DOHH2 (cell line): Measurements from ENCODE around the gene CDK6.
"Not testable (repeated sequence)": the region's sequence is repeated elsewhere in the genome, so short reads cannot be mapped to it uniquely, and the experiment has no call there.

Experiments used
- H3F3A ChIP-seq: fragments of 200-600 bp; sonication (generic), shearing (Covaris generic); 2 replicates; pipeline ENCODE4 v1.6.0; 2016; ENCODE audit warnings: antibody characterized with exemption, mild to moderate bottlenecking; ENCODE audit not compliant: control insufficient read depth, insufficient read depth
- H3K27ac ChIP-seq: fragments of 200-600 bp; sonication (generic); 2 replicates; pipeline ENCODE4 v1.5.1; 2014; ENCODE audit warnings: low read depth, mild to moderate bottlenecking, low read length, moderate library complexity
- H3K27me3 ChIP-seq: fragments of 200-600 bp; sonication (generic); 2 replicates; pipeline ENCODE4 v1.6.1; 2014; ENCODE audit warnings: mild to moderate bottlenecking, low read length, mixed read lengths; ENCODE audit not compliant: control insufficient read depth
- H3K36me3 ChIP-seq: fragments of 200-600 bp; sonication (generic); 2 replicates; pipeline ENCODE4 v1.6.1; 2014; ENCODE audit warnings: mild to moderate bottlenecking, low read length, moderate library complexity, mixed read lengths; ENCODE audit not compliant: control insufficient read depth
- H3K4me1 ChIP-seq: fragments of 200-600 bp; sonication (generic); 2 replicates; pipeline ENCODE4 v1.6.1; 2014; ENCODE audit warnings: mild to moderate bottlenecking, low read length, mixed read lengths; ENCODE audit not compliant: control insufficient read depth
- H3K4me2 ChIP-seq: fragments of 200-600 bp; sonication (generic); 2 replicates; pipeline ENCODE4 v1.6.0; 2014; ENCODE audit warnings: mild to moderate bottlenecking, low read length, moderate library complexity
- H3K4me3 ChIP-seq: fragments of 200-600 bp; sonication (generic); 2 replicates; pipeline ENCODE4 v1.5.1; 2014; ENCODE audit warnings: mild to moderate bottlenecking, low read length, mixed read lengths
- H3K79me2 ChIP-seq: fragments of 200-600 bp; sonication (generic); 2 replicates; pipeline ENCODE4 v1.6.1; 2014; ENCODE audit warnings: mild to moderate bottlenecking, low read length, mixed read lengths; ENCODE audit not compliant: control insufficient read depth
- H3K9me2 ChIP-seq: fragments of 200-600 bp; sonication (generic); replicated peaks from 2 replicates; pipeline ENCODE4 v1.6.1; 2014; ENCODE audit warnings: mild to moderate bottlenecking, low read length, mixed read lengths; ENCODE audit not compliant: control insufficient read depth
- H3K9me3 ChIP-seq: fragments of 200-600 bp; sonication (generic); 2 replicates; pipeline ENCODE4 v1.6.1; 2014; ENCODE audit warnings: antibody characterized with exemption, low read length, mixed read lengths; ENCODE audit not compliant: control insufficient read depth, insufficient read depth
- H4K20me1 ChIP-seq: fragments of 200-600 bp; sonication (generic); 2 replicates; pipeline ENCODE4 v1.6.0; 2014; ENCODE audit warnings: low read depth, mild to moderate bottlenecking, antibody characterized with exemption, low read length, moderate library complexity; ENCODE audit not compliant: control insufficient read depth, insufficient read depth
- EZH2phosphoT487 ChIP-seq: fragments of 200-600 bp; sonication (generic); IDR thresholded peaks from 2 replicates; pipeline ENCODE4 v1.6.1; 2017; ENCODE audit warnings: borderline replicate concordance, mild to moderate bottlenecking, antibody characterized with exemption, low read length, moderate library complexity, mixed read lengths
- TF ChIP-seq, protein P1 (sequence below): fragments of 200-600 bp; sonication (generic); IDR thresholded peaks from one replicate; pipeline ENCODE4 v1.5.1; 2014; ENCODE audit warnings: antibody characterized with exemption, mild to moderate bottlenecking, low read depth, low read length; ENCODE audit not compliant: poor library complexity, severe bottlenecking

Gene CDK6

DNA sequence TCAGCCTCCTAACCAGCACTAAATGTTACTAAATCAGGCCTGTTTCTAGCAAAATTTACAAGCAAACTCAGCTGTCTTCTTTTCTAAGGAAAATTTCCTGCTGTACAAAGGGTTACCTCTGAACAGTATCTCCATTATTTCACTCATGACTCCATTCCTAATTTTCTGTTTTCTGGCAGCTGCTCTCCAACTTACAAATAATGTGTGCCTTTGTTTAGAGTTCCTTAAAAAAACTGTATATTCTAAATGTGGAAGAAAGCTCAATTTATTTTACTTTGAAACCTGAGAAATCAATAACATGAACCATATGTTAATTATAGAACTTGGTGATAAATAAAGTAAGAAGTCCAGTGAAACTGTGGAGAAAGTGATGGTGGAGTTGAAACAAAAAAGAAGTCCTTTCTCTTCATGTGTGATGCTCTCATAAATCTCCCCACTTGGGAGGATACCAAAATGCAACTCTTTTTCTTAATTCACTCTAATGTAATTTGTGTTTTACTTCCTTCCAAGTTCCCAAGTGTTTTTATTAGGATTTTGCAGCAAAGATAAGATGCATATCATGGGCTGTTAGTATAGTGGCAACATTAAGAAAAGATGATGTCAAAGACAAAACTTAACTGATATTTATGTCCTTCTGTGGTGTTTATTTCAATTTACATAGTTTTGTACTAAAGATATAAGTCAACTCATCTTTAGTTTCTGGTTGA is 74.8 kb downstream of the CDK6 start:
- H3K27ac ChIP-seq, result no peak overlapping the region
- H3K36me3 ChIP-seq, result peaks cover 25% of the 10 kb centered on the region
- H3K4me3 ChIP-seq, result no peak overlapping the region
- no peaks in the 10 kb centered on the region for H3K27me3 ChIP-seq
- no peaks in the 10 kb centered on the region for H3K9me3 ChIP-seq
- no peaks in the 10 kb centered on the region for H3K9me2 ChIP-seq
- TF ChIP-seq, protein P1, sequence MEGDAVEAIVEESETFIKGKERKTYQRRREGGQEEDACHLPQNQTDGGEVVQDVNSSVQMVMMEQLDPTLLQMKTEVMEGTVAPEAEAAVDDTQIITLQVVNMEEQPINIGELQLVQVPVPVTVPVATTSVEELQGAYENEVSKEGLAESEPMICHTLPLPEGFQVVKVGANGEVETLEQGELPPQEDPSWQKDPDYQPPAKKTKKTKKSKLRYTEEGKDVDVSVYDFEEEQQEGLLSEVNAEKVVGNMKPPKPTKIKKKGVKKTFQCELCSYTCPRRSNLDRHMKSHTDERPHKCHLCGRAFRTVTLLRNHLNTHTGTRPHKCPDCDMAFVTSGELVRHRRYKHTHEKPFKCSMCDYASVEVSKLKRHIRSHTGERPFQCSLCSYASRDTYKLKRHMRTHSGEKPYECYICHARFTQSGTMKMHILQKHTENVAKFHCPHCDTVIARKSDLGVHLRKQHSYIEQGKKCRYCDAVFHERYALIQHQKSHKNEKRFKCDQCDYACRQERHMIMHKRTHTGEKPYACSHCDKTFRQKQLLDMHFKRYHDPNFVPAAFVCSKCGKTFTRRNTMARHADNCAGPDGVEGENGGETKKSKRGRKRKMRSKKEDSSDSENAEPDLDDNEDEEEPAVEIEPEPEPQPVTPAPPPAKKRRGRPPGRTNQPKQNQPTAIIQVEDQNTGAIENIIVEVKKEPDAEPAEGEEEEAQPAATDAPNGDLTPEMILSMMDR, result no peak
- no peak for TF ChIP-seq EZH2phosphoT487
- H3K79me2 ChIP-seq, result peaks cover 17% of the 10 kb centered on the region
- H3K4me1 ChIP-seq, result no peaks in the 10 kb centered on the region
- no peaks in the 10 kb centered on the region for H4K20me1 ChIP-seq
- no peaks in the 10 kb centered on the region for H3F3A ChIP-seq
- no peak overlapping the region for H3K4me2 ChIP-seq

DNA sequence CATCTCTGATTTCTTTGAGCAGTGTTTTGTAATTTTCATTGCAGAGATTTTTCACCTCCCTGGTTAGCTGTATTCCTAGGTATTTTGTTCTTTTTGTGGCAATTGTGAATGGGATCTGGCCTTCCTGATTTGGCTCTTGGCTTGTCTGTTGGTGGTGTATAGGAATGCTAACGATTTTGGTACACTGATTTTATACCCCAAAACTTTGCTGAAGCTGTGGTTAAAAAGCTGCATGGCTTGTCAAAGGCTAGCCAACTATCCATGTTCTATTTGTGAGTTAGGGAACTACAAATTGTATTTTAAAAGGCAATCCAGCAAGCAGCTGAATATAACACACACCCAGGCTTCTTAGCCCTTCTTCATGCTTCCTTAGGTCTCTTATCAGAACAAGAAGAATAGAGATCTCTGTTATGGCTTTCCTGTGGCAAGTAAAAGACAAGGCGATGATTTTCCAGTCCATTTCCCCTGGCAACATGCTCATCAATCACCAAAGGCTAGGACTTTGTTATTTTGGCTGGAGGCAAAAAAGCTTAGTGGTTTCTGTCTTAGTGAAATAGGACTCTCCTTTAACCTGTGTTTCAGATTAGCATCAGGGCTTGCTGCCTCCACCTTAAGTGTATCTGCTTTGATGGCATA is 77.5 kb downstream of the CDK6 start:
- H3K9me2 ChIP-seq, result no peaks in the 10 kb centered on the region
- peaks cover 19% of the 10 kb centered on the region for H3K36me3 ChIP-seq
- no peaks in the 10 kb centered on the region for H3K27me3 ChIP-seq
- H3F3A ChIP-seq, result no peaks in the 10 kb centered on the region
- H4K20me1 ChIP-seq, result no peaks in the 10 kb centered on the region
- peaks cover 10% of the 10 kb centered on the region for H3K79me2 ChIP-seq
- no peak overlapping the region for H3K27ac ChIP-seq
- no peaks in the 10 kb centered on the region for H3K9me3 ChIP-seq
- no peak for TF ChIP-seq EZH2phosphoT487
- TF ChIP-seq, protein P1, result no peak
- no peak overlapping the region for H3K4me3 ChIP-seq
- no peak overlapping the region for H3K4me2 ChIP-seq
- peaks cover 5% of the 10 kb centered on the region; the same call in 1 of the 2 replicates for H3K4me1 ChIP-seq

DNA sequence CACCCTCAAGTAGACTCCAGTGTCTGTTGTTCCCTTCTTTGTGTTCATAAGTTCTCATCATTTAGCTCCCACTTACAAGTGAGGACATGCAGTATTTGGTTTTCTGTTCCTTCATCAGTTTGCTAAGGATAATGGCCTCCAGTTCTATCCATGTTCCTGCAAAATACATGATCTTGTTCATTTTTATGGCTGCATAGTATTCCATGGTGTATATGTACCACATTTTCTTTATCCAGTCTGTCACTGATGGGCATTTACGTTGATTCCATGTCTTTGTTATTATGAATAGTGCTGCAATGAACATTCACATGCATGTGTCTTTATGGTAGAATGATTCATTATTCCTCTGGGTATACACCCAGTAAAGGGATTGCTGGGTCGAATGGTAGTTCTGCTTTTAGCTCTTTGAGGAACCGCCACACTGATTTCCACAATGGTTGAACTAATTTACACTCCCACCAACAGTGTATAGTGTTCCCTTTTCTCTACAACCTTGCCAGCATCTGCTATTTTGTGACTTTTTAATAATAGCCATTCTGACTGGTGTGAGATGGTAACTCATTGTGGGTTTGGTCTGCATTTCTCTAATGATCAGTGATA is 79.0 kb downstream of the CDK6 start:
- H3K9me3 ChIP-seq, H3K4me1 ChIP-seq, H3K4me3 ChIP-seq, H3F3A ChIP-seq, H3K4me2 ChIP-seq, H3K27ac ChIP-seq, H3K27me3 ChIP-seq, H3K9me2 ChIP-seq, H4K20me1 ChIP-seq: not testable (repeated sequence)
- Histone ChIP-seq H3K79me2 (peaks cover 10% of the 10 kb centered on the region), H3K36me3 (peaks cover 19% of the 10 kb centered on the region)

DNA sequence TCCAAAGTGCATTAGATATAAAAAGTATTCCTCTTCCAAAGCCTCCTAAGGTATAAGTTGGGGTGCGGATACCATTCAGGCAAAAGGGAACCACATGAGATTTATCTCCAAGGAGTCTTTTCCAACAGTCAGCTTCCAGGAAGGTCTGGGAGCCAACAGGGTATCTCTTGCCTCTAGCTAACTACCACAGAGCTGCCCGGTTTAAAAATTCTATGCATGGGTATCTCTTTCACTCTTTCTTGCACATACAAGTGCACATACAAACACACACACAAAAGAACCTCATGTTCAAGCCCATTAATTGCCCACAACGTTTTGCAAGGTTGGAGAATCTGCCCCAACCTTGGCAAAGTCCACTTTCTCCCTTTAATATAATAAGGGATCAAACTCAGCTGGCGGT is 80.7 kb downstream of the CDK6 start:
- H3K4me3 ChIP-seq, result no peak overlapping the region
- H4K20me1 ChIP-seq, result no peaks in the 10 kb centered on the region
- H3K27ac ChIP-seq, result no peak overlapping the region
- no peaks in the 10 kb centered on the region for H3F3A ChIP-seq
- peaks cover 19% of the 10 kb centered on the region for H3K36me3 ChIP-seq
- no peaks in the 10 kb centered on the region for H3K9me2 ChIP-seq
- no peaks in the 10 kb centered on the region for H3K9me3 ChIP-seq
- no peak overlapping the region for H3K4me2 ChIP-seq
- peaks cover 5% of the 10 kb centered on the region; the same call in 1 of the 2 replicates for H3K4me1 ChIP-seq
- peaks cover 20% of the 10 kb centered on the region for H3K79me2 ChIP-seq
- no peak for TF ChIP-seq EZH2phosphoT487
- TF ChIP-seq, protein P1, result no peak
- no peaks in the 10 kb centered on the region for H3K27me3 ChIP-seq
